HG03521 (cell line): Measurements from ENCODE around the gene TADA2B.
A peak's percentile ranks its signal among the peaks of the same experiment; 100 is the strongest.
"Not testable (repeated sequence)": the region's sequence is repeated elsewhere in the genome, so short reads cannot be mapped to it uniquely, and the experiment has no call there.

Source experiments
- ATAC-seq: cut with Tn5 transposase; IDR thresholded peaks from one replicate; pipeline ENCODE4 v1.9.1; 2021; ENCODE audit warnings: mild to moderate bottlenecking, moderate library complexity; ENCODE audit not compliant: unreplicated experiment

Gene TADA2B

GRCh38 chr4:7075962-7076695, 33.0 kb downstream of the TADA2B start:
- no peak for ATAC-seq

- ATAC-seq = no peak
These were observed 33.5 kb downstream of the TADA2B start for GRCh38 chr4:7076696-7077082.

GRCh38 chr4:7077371-7077770, 34.2 kb downstream of the TADA2B start:
- no peak for ATAC-seq

GRCh38 chr4:7078025-7078424, 34.9 kb downstream of the TADA2B start:
- no peak for ATAC-seq

GRCh38 chr4:7079483-7079882, 36.3 kb downstream of the TADA2B start:
- not testable (repeated sequence) for ATAC-seq

- not testable (repeated sequence) for ATAC-seq
These were observed 36.7 kb downstream of the TADA2B start for GRCh38 chr4:7079909-7080308.

- no peak for ATAC-seq
These were observed 40.7 kb downstream of the TADA2B start for GRCh38 chr4:7083597-7084563.

- not testable (repeated sequence) for ATAC-seq
These were observed 41.4 kb downstream of the TADA2B start for GRCh38 chr4:7084564-7084961.

GRCh38 chr4:7086384-7086783, 43.2 kb downstream of the TADA2B start:
- no peak for ATAC-seq

GRCh38 chr4:7087036-7087435, 43.9 kb downstream of the TADA2B start:
- ATAC-seq = no peak

GRCh38 chr4:7089213-7089986, 46.2 kb downstream of the TADA2B start:
- ATAC-seq = no peak

GRCh38 chr4:7092026-7092425, 48.9 kb downstream of the TADA2B start:
- no peak for ATAC-seq

- no peak for ATAC-seq
These were observed 51.7 kb downstream of the TADA2B start for GRCh38 chr4:7094916-7095315.

- ATAC-seq = no peak
These were observed 52.5 kb downstream of the TADA2B start for GRCh38 chr4:7095611-7096155.

- ATAC-seq = no peak
These were observed 53.1 kb downstream of the TADA2B start for GRCh38 chr4:7096236-7096635.

GRCh38 chr4:7101692-7102515, 58.7 kb downstream of the TADA2B start:
- ATAC-seq = no peak

GRCh38 chr4:7102516-7102909, 59.3 kb downstream of the TADA2B start:
- ATAC-seq = not testable (repeated sequence)

GRCh38 chr4:7103031-7103606, 59.9 kb downstream of the TADA2B start:
- ATAC-seq = peak; percentile 81

GRCh38 chr4:7103607-7104365, 60.6 kb downstream of the TADA2B start:
- no peak for ATAC-seq
